ENCODE results near the gene ZBED1.

DNA sequence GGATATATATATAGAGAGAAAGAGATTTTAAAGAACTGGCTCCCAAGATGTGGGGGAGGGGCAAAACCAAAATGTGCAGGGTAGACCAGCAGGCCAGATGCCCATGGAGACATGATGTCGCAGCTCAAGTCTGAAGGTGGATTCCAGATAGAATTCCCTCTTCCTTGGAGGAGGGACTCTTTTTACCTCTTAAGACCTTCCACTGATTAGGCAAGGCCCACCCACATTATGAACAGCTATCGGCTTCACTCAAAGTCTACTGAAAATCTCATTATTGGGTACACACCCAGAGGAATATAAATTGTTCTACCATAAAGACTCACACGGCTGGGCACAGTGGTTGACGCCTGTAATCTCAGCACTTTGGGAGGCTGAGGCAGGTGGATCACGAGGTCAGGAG lies 59.3 kb downstream of the ZBED1 start:
- TF ChIP-seq, protein P1, sequence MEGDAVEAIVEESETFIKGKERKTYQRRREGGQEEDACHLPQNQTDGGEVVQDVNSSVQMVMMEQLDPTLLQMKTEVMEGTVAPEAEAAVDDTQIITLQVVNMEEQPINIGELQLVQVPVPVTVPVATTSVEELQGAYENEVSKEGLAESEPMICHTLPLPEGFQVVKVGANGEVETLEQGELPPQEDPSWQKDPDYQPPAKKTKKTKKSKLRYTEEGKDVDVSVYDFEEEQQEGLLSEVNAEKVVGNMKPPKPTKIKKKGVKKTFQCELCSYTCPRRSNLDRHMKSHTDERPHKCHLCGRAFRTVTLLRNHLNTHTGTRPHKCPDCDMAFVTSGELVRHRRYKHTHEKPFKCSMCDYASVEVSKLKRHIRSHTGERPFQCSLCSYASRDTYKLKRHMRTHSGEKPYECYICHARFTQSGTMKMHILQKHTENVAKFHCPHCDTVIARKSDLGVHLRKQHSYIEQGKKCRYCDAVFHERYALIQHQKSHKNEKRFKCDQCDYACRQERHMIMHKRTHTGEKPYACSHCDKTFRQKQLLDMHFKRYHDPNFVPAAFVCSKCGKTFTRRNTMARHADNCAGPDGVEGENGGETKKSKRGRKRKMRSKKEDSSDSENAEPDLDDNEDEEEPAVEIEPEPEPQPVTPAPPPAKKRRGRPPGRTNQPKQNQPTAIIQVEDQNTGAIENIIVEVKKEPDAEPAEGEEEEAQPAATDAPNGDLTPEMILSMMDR (conservative IDR thresholded peaks at IDR 0.05; ENCODE audit: low read depth in 2 of 2), result no peak
- TF ChIP-seq EZH2 (IDR thresholded peaks at IDR 0.05; ENCODE audit: low read depth, unreplicated experiment) (no peak), POLR2AphosphoS5 (IDR thresholded peaks at IDR 0.05; ENCODE audit: low read depth) (no peak), NANOG (IDR thresholded peaks at IDR 0.05; ENCODE audit: borderline replicate concordance) (no peak), CREB1 (CRISPR knock-in tag; IDR thresholded peaks at IDR 0.05; ENCODE audit: low read depth) (no peak)
- TF ChIP-seq, protein P2, sequence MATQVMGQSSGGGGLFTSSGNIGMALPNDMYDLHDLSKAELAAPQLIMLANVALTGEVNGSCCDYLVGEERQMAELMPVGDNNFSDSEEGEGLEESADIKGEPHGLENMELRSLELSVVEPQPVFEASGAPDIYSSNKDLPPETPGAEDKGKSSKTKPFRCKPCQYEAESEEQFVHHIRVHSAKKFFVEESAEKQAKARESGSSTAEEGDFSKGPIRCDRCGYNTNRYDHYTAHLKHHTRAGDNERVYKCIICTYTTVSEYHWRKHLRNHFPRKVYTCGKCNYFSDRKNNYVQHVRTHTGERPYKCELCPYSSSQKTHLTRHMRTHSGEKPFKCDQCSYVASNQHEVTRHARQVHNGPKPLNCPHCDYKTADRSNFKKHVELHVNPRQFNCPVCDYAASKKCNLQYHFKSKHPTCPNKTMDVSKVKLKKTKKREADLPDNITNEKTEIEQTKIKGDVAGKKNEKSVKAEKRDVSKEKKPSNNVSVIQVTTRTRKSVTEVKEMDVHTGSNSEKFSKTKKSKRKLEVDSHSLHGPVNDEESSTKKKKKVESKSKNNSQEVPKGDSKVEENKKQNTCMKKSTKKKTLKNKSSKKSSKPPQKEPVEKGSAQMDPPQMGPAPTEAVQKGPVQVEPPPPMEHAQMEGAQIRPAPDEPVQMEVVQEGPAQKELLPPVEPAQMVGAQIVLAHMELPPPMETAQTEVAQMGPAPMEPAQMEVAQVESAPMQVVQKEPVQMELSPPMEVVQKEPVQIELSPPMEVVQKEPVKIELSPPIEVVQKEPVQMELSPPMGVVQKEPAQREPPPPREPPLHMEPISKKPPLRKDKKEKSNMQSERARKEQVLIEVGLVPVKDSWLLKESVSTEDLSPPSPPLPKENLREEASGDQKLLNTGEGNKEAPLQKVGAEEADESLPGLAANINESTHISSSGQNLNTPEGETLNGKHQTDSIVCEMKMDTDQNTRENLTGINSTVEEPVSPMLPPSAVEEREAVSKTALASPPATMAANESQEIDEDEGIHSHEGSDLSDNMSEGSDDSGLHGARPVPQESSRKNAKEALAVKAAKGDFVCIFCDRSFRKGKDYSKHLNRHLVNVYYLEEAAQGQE (IDR thresholded peaks at IDR 0.05; ENCODE audit: unreplicated experiment), result no peak

All from GM23338 (cell line).